BLaER1 treated with 17β-estradiol and CSF1 and Interleukin-3, amounts not matched to agents 10 nM and 100 nM (cell line): ENCODE measurements around the gene DNAJB6.

Experiments
- H3K27ac ChIP-seq, 11 experiments: shearing (Covaris generic); formaldehyde crosslinking; 2 replicates each; pipeline ENCODE4 v1.8.1; 2022
- H3K27me3 ChIP-seq, 11 experiments: shearing (Covaris generic); formaldehyde crosslinking; 2 replicates each; pipeline ENCODE4 v1.8.1; 2022
- H3K36me3 ChIP-seq, 11 experiments: shearing (Covaris generic); formaldehyde crosslinking; 2 replicates each; pipeline ENCODE4 v1.8.1; 2022
- H3K4me1 ChIP-seq, 10 experiments: shearing (Covaris generic); formaldehyde crosslinking; 2 replicates each; pipeline ENCODE4 v1.8.1; 2022
- H3K4me2 ChIP-seq, 11 experiments: shearing (Covaris generic); formaldehyde crosslinking; 2 replicates each; pipeline ENCODE4 v1.8.1; 2022
- H3K4me3 ChIP-seq, 10 experiments: shearing (Covaris generic); formaldehyde crosslinking; 2 replicates each; pipeline ENCODE4 v1.8.1; 2022
- H3K9ac ChIP-seq, 11 experiments: shearing (Covaris generic); formaldehyde crosslinking; 2 replicates each; pipeline ENCODE4 v1.8.1; 2022
- H3K9me3 ChIP-seq, 11 experiments: shearing (Covaris generic); formaldehyde crosslinking; replicated peaks in 1 of 11; 2 replicates each; pipeline ENCODE4 v1.8.1; 2022
- H4K20me1 ChIP-seq, 11 experiments: shearing (Covaris generic); formaldehyde crosslinking; 2 replicates each; pipeline ENCODE4 v1.8.1; 2022
- Cebpa-rat ChIP-seq, 11 experiments: shearing (Covaris generic); IDR thresholded peaks; 2 replicates each; pipeline ENCODE4 v1.8.1; 2022

DNAJB6 gene

DNA sequence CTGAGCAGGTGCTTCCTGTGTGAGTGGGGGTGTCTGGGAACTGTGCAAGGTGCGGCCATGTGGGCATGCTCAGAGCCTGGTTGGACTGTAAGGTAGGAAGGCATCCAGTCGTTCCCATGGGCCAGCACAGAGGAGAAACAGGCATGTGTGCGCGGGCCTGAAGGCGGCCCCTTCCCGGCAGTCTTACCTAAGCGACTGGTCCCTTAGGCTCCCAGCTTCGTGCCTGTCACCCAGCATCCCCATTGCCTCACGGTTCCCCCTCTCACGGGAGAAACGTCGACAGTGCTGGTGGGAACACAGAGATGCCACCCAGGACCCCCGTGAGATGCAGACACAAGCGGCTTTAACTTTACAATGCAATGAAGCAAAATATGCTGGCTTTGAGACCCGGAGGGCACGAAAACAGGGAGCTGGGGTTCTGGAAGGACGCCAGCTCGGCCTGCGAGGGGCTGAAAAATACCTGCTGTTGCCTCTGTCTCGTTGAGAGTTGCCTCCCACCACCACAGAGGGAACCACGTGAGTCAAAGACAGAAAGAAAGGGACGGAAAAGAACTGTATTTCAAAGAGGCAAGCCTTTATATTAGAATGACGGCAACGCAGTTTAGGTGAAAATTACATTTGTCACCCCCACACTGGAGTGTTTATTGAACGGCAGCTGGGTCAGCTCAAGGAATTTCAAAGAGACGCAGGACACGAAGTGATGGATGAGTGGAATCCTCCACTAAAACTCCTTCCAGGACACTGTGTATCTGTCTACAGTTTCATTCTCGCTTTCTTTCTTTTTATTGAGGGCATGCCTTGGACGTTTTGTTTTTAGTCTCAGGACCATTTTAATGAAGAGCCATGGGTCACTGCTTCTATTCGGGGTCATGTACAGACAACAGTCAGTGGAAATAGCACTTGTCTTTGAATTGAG lies 128.4 kb downstream of the DNAJB6 start:
- no peak overlapping the region; a peak in 1 of 22 replicates for H3K9ac ChIP-seq
- no peaks in the 10 kb centered on the region for H3K27me3 ChIP-seq
- H3K4me1 ChIP-seq: peaks cover 0 to 15% (median 9%) of the 10 kb centered on the region in 10 experiments; a peak in 12 of 20 replicates
- no peak for TF ChIP-seq Cebpa-rat (IDR thresholded peaks at IDR 0.05)
- no peaks in the 10 kb centered on the region for H3K9me3 ChIP-seq
- H4K20me1 ChIP-seq: no peaks in the 10 kb centered on the region
- no peaks in the 10 kb centered on the region for H3K36me3 ChIP-seq
- 0 out of 22 replicates have a peak overlapping the region, but pooled peaks of 1 of the 11 experiments have one; percentile 2 for H3K4me2 ChIP-seq
- no peak overlapping the region for H3K27ac ChIP-seq
- H3K4me3 ChIP-seq: no peak overlapping the region

DNA sequence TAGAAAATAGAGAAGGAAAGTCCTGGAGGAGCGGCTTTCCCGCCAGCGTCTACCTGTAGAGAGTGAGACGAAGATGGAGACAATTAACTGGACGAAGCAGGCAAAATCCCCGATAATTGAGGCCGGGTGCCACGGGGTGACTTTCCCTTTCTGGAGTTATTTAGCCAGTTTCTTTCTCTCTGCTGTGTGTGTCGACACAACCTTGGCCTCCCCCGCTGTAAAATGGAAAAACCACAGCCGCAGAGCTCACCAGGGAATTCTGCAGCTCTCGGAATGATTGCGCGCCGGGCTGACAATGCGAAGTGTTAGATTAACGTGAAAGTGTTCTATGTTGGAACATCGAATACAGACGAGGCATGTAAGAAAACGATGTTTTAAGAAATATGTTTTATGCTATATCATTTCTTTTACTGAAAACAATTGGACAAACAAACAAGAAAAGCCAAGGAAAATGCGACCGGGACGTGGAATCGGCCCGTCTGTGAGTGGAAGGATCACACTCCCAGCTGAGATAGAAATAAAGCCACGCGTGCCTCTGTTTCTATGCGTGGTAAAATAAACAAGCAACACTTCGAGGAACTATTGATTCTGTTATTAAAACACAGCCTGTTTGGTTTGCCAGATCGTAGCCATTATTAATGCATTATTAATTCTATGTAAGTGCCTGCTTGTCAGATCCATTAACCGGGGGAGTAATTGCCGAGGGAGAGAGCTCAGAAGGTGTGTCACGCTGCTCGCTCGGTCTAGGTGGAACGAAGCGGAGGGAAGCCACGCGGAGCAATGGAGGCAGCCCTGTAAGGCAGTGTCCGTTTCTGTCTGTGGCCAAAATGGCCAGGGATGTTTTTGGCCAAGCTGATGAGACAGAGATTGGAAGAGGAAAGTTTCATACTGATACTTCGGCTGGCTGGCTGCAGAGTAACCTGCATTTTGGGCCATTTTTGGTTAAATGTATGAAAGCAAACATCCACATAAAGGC lies 129.4 kb downstream of the DNAJB6 start:
- H3K27ac ChIP-seq: no peak overlapping the region
- H3K9ac ChIP-seq: no peak overlapping the region
- no peaks in the 10 kb centered on the region for H3K9me3 ChIP-seq
- H3K36me3 ChIP-seq: no peaks in the 10 kb centered on the region
- no peak overlapping the region for H3K4me2 ChIP-seq
- H4K20me1 ChIP-seq: no peaks in the 10 kb centered on the region
- no peak overlapping the region for H3K4me3 ChIP-seq
- peaks cover 7 to 23% (median 16%) of the 10 kb centered on the region in 10 experiments for H3K4me1 ChIP-seq
- no peak for TF ChIP-seq Cebpa-rat (IDR thresholded peaks at IDR 0.05)
- no peaks in the 10 kb centered on the region for H3K27me3 ChIP-seq

DNA sequence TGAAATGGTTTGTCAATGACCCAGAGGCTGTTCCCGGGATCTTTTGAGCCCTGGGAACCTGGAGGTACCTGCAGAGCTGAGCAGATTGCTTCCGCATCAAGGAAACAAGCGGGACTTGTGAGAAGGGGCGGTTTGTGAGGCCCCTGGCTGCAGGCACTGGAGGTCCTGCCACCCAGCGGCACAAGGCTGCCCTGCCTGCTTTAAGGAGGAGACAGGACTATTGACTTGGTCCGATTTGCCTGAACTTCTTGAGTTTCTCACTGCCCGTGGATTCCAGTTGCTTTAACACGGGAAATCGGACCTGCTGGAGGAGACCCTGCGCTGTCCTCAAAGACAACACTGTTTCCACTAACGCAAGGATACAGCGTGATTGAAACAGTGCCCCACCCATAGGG lies 130.1 kb downstream of the DNAJB6 start:
- H3K36me3 ChIP-seq: no peaks in the 10 kb centered on the region
- H3K9ac ChIP-seq: no peak overlapping the region
- no peak for TF ChIP-seq Cebpa-rat (IDR thresholded peaks at IDR 0.05)
- H3K4me1 ChIP-seq: peaks cover 14 to 30% (median 23%) of the 10 kb centered on the region in 10 experiments
- H4K20me1 ChIP-seq: no peaks in the 10 kb centered on the region
- H3K4me2 ChIP-seq: no peak overlapping the region
- H3K4me3 ChIP-seq: no peak overlapping the region
- H3K27me3 ChIP-seq: no peaks in the 10 kb centered on the region
- no peak overlapping the region for H3K27ac ChIP-seq
- H3K9me3 ChIP-seq: no peaks in the 10 kb centered on the region
